HepG2 (cell line): Measurements from ENCODE around the gene ANKAR. TPM values are rescaled to one million over a fixed set of nuclear protein-coding genes. Genes with fewer than 3 reads are reported as not detected.

ENCODE experiments used
- ATAC-seq: fragments of 200-7000 bp; cut with Tn5 transposase; 3 replicates; pipeline ENCODE4 v1.9.1; 2020; ENCODE audit warnings: mild to moderate bottlenecking, moderate library complexity
- BruUV-seq: library from RNA; stranded (reverse); fragments of 400-500 nt; replicated peaks from 2 replicates; lab custom pipeline; 2021; lab: Mats Ljungman, UMichigan
- CTCF ChIA-PET: fragments of 300-600 bp; formaldehyde crosslinking; extraction: SDS; loops from one replicate; lab custom pipeline; 2021; ENCODE audit warnings: low total read pairs, inconsistent platforms, low intra/inter-chr PET ratio; lab: Yijun Ruan, JAX
- POLR2A ChIA-PET: fragments of 350-600 bp; sonication (Branson Sonifier 250); formaldehyde crosslinking; loops from one replicate; lab custom pipeline; 2020; ENCODE audit warnings: antibody characterized with exemption, inconsistent platforms; lab: Yijun Ruan, JAX
- DNase-seq: peaks from one replicate; pipeline ENCODE4 v3.0.0-alpha.2; 2015; ENCODE audit warnings: low spot score
- FAIRE-seq: peaks from 3 replicates; lab custom pipeline; 2011; peaks lifted over from hg19 to GRCh38; lab: Jason Lieb, UNC
- H2AFZ ChIP-seq: one replicate; pipeline ENCODE4 v1.6.1; 2011; ENCODE audit warnings: low read length, inconsistent platforms
- H3K27ac ChIP-seq: fragments of 300-600 bp; 3 replicates; pipeline ENCODE4 v1.8.0; 2011; ENCODE audit warnings: mixed run types, mild to moderate bottlenecking, mixed read lengths, low read length, inconsistent platforms; ENCODE audit not compliant: insufficient read depth; ENCODE audit errors: extremely low read length
- H3K27me3 ChIP-seq, 2 experiments: fragments of 200-600 bp in 1 of 2; 2 replicates in 1 of 2; 3 replicates in 1 of 2; pipeline versions ENCODE4 v1.6.0 to v1.8.0; 2011; ENCODE audit warnings: low read length in 2 of 2, mild to moderate bottlenecking in 2 of 2, moderate library complexity in 2 of 2, inconsistent platforms in 1 of 2; ENCODE audit not compliant: insufficient read depth in 2 of 2, control insufficient read depth in 1 of 2
- H3K36me3 ChIP-seq, 2 experiments: fragments of 200-600 bp in 1 of 2; replicated peaks in 1 of 2; 2 replicates in 1 of 2; 3 replicates in 1 of 2; pipeline versions ENCODE4 v1.5.1 to v1.8.0; 2011; ENCODE audit warnings: low read length in 2 of 2, inconsistent platforms in 1 of 2; ENCODE audit not compliant: insufficient read depth in 2 of 2, control insufficient read depth in 1 of 2
- H3K4me1 ChIP-seq: 2 replicates; pipeline ENCODE4 v1.5.1; 2012; ENCODE audit warnings: low read length, inconsistent platforms; ENCODE audit not compliant: insufficient read depth
- H3K4me2 ChIP-seq: 2 replicates; pipeline ENCODE4 v1.6.0; 2011; ENCODE audit warnings: low read depth, low read length, inconsistent platforms
- H3K4me3 ChIP-seq, 3 experiments: fragments of 200-600 bp in 1 of 3; sonication (generic), shearing (Covaris generic) in 1 of 3; replicated peaks in 1 of 3; 2 replicates each; pipeline ENCODE4 v1.5.1; 2011 to 2016; ENCODE audit warnings: low read length in 3 of 3, inconsistent platforms in 2 of 3, low read depth in 2 of 3, mild to moderate bottlenecking in 2 of 3, control low read depth in 1 of 3, mixed read lengths in 1 of 3; ENCODE audit not compliant: insufficient read depth in 1 of 3
- H3K79me2 ChIP-seq: one replicate; pipeline ENCODE4 v1.6.1; 2011; ENCODE audit warnings: low read length, inconsistent platforms; ENCODE audit not compliant: insufficient read depth
- H3K9ac ChIP-seq: 2 replicates; pipeline ENCODE4 v1.6.0; 2011; ENCODE audit warnings: mild to moderate bottlenecking, low read depth, low read length, inconsistent platforms; ENCODE audit not compliant: insufficient read depth
- H3K9me3 ChIP-seq: 2 replicates; pipeline ENCODE4 v1.5.1; 2012; ENCODE audit warnings: mild to moderate bottlenecking, low read length
- H4K20me1 ChIP-seq: 2 replicates; pipeline ENCODE4 v1.6.0; 2011; ENCODE audit warnings: inconsistent platforms, mild to moderate bottlenecking, low read length, moderate library complexity; ENCODE audit not compliant: insufficient read depth
- CEBPG ChIP-seq: IDR thresholded peaks from 2 replicates; pipeline ENCODE4 v1.6.1; 2016
- CTCF ChIP-seq: sonication (generic); formaldehyde crosslinking; IDR thresholded peaks from 2 replicates; pipeline ENCODE4 v1.5.0; 2020; ENCODE audit warnings: mild to moderate bottlenecking, missing genetic modification reagents, moderate library complexity
- FOXA1 ChIP-seq, 2 experiments: fragments of 450-650 bp in 1 of 2; sonication (generic) in 1 of 2; formaldehyde crosslinking in 1 of 2; IDR thresholded peaks; 2 replicates each; pipeline versions ENCODE4 v1.4.0 to v1.6.1; 2016 to 2020; ENCODE audit warnings: missing genetic modification reagents in 1 of 2
- NR2F6 ChIP-seq, 2 experiments: IDR thresholded peaks; 2 replicates each; pipeline ENCODE4 v1.6.1; 2016; ENCODE audit warnings: antibody characterized with exemption in 1 of 2, mild to moderate bottlenecking in 1 of 2
- SMC3 ChIP-seq: IDR thresholded peaks from 2 replicates; pipeline ENCODE4 v1.6.1; 2011; ENCODE audit warnings: low read length, improper control_type of control experiment
- SP4 ChIP-seq: sonication (generic); formaldehyde crosslinking; IDR thresholded peaks from 2 replicates; pipeline ENCODE4 v1.8.1; 2023; ENCODE audit warnings: mild to moderate bottlenecking, missing genetic modification reagents
- STAG1 ChIP-seq: sonication (generic); formaldehyde crosslinking; IDR thresholded peaks from 2 replicates; pipeline ENCODE4 v1.4.0; 2020; ENCODE audit warnings: missing genetic modification reagents
- ZBTB8A ChIP-seq: sonication (generic); formaldehyde crosslinking; IDR thresholded peaks from 2 replicates; pipeline ENCODE4 v1.4.0; 2020; ENCODE audit warnings: mild to moderate bottlenecking, low read depth, missing genetic modification reagents, borderline replicate concordance
- WGBS: methylation state at CpG from one replicate; pipeline ENCODE4 v1.1.6; 2017; ENCODE audit warnings: low lambda C conversion rate; 5-methylcytosine and 5-hydroxymethylcytosine counted together
- in situ Hi-C: cut with HindIII; loops from 2 replicates; pipeline ENCODE4 v1.10.0; 2017; ENCODE audit warnings: low pct_unique_long_range_greater_than_20kb; ENCODE audit not compliant: extremely low pct_ligation_motif_present
- intact Hi-C: fragments of 100-400 bp; cut with micrococcal nuclease; formaldehyde crosslinking; loops from one replicate; pipeline ENCODE4 v1.10.0; 2022; ENCODE audit not compliant: unreplicated experiment
- polyA plus RNA-seq, 8 experiments: library from polyadenylated mRNA; depleted of rRNA in 3 of 8; stranded (reverse) in 7 of 8; unstranded in 1 of 8; fragments of >200 nt; fragmentation: Illumina TruSeq in 4 of 8; extraction: Trizol in 4 of 8; gene quantifications; 2 replicates each; pipeline versions ENCODE4 v1.2.1 to v1.2.3, GENCODE V29; 2011 to 2016; ENCODE audit warnings: low read depth in 4 of 8, missing spikeins in 1 of 8, mixed read lengths in 1 of 8; ENCODE audit not compliant: insufficient read depth in 1 of 8
- total RNA-seq, 5 experiments: library from RNA; depleted of rRNA; stranded (reverse); fragments of >200 nt; fragmentation: Illumina TruSeq; extraction: Trizol; gene quantifications; 2 replicates each; pipeline ENCODE4 v1.2.3, GENCODE V29; 2016; ENCODE audit warnings: low read depth in 1 of 5

ANKAR gene
- total and polyA plus RNA-seq, 2 of the 13 experiments (the other 11 are each of a cell fraction or from before 2014, with no cell fraction given), result 3.6 to 5.0 TPM

- Histone ChIP-seq H3K4me2 (no peak overlapping the region), H3K4me3 (no peak overlapping the region), H3K36me3 (no peaks in the 10 kb centered on the region), H2AFZ (no peak overlapping the region), H4K20me1 (no peaks in the 10 kb centered on the region), H3K27ac (no peak overlapping the region), H3K4me1 (peaks cover 12% of the 10 kb centered on the region), H3K27me3 (no peaks in the 10 kb centered on the region), H3K9me3 (no peaks in the 10 kb centered on the region), H3K79me2 (no peaks in the 10 kb centered on the region), H3K9ac (no peak overlapping the region)
- intact Hi-C loops (no loop called here), in situ Hi-C loops (no loop called here)
- DNase-seq (peak; percentile 33), ATAC-seq (peak; percentile 67), FAIRE-seq (no peak)
- no TSS peak for BruUV-seq
- 0 out of 2 replicates have a peak, but pooled peaks have one; percentile 15 for TF ChIP-seq CEBPG (CRISPR knock-in tag)
- TF ChIP-seq STAG1 (CRISPR knock-in tag), result peak; percentile 71
- no peak for TF ChIP-seq FOXA1 (IDR thresholded peaks at IDR 0.05)
- no peak for TF ChIP-seq FOXA1 (CRISPR knock-in tag; IDR thresholded peaks at IDR 0.05)
- peak; percentile 26; the same call in 1 of the 2 replicates for TF ChIP-seq SMC3
- TF ChIP-seq ZBTB8A (CRISPR knock-in tag), result no peak
- no peak for TF ChIP-seq NR2F6 (IDR thresholded peaks at IDR 0.05)
- peak; percentile 53; the same call in 1 of the 2 replicates for TF ChIP-seq NR2F6 (CRISPR knock-in tag; IDR thresholded peaks at IDR 0.05)
- TF ChIP-seq CTCF (CRISPR knock-in tag), result peak; percentile 57
- no peak for TF ChIP-seq SP4
- CTCF ChIA-PET, result interaction anchor here (0.8 kb wide), 1 partner anchor 162 kb away, joined by 3 read pairs; no protein-coding TSS in a partner anchor
- POLR2A ChIA-PET, result interaction anchor here (1.1 to 1.6 kb wide), 3 partner anchors 16 to 87 kb away, joined by 4 to 6 read pairs (median 4); partner anchors contain the start of gene SLC40A1
- WGBS, result 63% methylated on average over 9 of the region's 9 CpGs
These were observed 45.5 kb upstream of the ANKAR start for GRCh38 chr2:189628817-189629530.
